Stomach (tissue), 4 donors: ENCODE data around the gene BHLHE23.

Experiments used
- EP300 ChIP-seq: sonication (generic); formaldehyde crosslinking; IDR thresholded peaks from one replicate; pipeline ENCODE4 v1.6.1; 2017; ENCODE audit warnings: antibody characterized with exemption
- TF ChIP-seq, protein P1 (sequence below), 7 experiments: fragments of 450-650 bp in 4 of 7; fragments of 200-600 bp in 3 of 7; sonication (generic) in 3 of 7; IDR thresholded peaks; one replicate each; pipeline ENCODE4 v1.5.1; 2016 to 2019; ENCODE audit warnings: antibody characterized with exemption in 7 of 7, control low read depth in 2 of 7, mild to moderate bottlenecking in 1 of 7

DNA sequence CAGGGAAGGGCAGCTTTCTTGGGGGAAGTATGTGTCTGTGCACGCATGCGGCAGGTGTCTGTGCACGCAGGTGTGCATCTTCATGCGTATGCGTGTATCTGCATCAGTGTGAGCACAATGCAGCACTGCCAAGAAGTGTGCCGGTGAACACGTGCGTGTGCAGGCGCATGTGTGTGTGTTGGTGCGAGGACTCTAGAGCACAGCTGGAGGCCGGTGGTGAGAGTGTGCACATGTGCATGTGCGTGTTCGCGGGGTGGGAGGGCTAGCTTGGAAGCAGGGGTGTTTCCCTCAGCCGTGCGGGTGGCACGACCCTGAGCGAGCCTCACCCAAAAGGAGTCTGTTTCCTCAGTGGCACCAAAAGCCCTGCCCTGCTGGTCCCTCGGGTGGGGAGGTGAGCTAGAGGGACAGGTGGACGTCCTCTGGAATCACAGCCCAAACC is 46.7 kb downstream of the BHLHE23 start:
- no peak for TF ChIP-seq EP300
- TF ChIP-seq, protein P1, sequence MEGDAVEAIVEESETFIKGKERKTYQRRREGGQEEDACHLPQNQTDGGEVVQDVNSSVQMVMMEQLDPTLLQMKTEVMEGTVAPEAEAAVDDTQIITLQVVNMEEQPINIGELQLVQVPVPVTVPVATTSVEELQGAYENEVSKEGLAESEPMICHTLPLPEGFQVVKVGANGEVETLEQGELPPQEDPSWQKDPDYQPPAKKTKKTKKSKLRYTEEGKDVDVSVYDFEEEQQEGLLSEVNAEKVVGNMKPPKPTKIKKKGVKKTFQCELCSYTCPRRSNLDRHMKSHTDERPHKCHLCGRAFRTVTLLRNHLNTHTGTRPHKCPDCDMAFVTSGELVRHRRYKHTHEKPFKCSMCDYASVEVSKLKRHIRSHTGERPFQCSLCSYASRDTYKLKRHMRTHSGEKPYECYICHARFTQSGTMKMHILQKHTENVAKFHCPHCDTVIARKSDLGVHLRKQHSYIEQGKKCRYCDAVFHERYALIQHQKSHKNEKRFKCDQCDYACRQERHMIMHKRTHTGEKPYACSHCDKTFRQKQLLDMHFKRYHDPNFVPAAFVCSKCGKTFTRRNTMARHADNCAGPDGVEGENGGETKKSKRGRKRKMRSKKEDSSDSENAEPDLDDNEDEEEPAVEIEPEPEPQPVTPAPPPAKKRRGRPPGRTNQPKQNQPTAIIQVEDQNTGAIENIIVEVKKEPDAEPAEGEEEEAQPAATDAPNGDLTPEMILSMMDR (IDR thresholded peaks at IDR 0.05): no peak
